NCI-H2107 treated with DMSO at 0.1 percent for 48 hours (cell line): ENCODE measurements around the gene ZNF622.

ENCODE experiments used
- DNase-seq: peaks from one replicate; lab custom pipeline; 2025; ENCODE audit not compliant: unreplicated experiment; lab: John Stamatoyannopoulos, UW

Gene ZNF622

DNA sequence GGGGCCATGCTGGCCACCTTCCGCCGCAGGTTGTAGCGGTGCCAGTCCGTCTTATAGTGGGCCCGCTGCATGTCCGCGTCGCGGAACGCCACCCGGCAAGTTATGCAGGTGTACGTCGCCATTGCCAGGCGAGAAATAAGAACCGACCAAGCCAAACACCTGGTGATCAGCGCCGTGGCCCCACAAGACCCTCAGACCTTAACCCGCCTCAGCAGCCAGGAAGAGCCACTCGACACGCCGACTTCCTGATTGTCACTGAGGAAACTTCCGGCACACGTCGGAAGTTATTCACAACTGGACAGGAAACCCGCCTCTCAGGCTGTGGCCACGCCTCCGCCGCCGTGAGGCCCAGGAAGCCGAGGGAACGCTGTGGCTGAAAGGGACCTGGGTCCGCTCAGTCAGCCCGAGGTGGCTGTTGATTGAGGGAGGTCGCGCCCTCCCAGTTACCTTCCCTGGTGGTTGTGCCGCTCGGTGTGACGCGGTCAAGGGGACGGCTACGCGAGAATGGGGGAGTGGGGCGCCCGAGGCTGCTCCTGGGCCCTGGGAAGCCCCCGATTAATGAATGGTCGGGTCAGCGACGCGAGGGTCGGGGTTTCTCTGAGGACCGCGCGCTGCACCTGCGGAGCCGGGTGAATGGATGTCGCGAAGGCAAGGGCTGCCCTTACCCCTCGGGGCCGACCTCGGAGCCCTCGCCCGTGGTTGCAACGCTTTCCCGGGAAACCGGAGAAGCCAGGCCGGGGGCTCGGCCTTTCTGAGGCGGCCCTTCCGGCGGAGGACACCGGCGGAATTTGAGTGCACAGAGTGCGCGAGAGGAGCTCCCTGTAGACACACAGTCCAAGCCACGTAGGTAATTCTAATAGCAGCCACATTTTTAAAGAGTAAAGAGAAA, at the start of gene ZNF622:
Gene ZNF622 (minus strand): TSS at position 257 of the 889 bp plus-strand sequence. CDS start 135 bp downstream, at position 122.
- peak; percentile 82 for DNase-seq

GRCh38 chr5:16510098-16510497, 44.5 kb upstream of the ZNF622 start:
- no peak for DNase-seq

GRCh38 chr5:16508730-16509531, 43.3 kb upstream of the ZNF622 start:
- DNase-seq = peak; percentile 16

DNA sequence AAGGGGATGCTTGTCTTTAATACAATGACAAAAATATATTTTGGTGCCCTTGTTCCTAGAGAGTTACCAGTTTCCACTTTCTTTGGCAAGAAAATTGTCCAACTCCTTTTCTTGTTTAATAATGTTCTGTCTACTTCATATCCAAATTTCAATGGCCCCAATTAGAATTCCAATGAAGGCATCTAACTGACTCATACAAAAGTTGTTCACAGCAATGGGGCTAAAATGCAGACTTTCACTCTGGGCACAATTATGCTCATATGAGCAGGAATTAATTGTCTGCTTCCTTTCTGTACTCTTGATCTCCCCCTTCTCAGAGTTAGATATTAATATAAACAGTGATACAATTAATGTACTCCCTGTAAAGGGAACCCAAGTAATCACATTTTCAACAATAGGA, 42.1 kb upstream of the ZNF622 start:
- no peak for DNase-seq

DNA sequence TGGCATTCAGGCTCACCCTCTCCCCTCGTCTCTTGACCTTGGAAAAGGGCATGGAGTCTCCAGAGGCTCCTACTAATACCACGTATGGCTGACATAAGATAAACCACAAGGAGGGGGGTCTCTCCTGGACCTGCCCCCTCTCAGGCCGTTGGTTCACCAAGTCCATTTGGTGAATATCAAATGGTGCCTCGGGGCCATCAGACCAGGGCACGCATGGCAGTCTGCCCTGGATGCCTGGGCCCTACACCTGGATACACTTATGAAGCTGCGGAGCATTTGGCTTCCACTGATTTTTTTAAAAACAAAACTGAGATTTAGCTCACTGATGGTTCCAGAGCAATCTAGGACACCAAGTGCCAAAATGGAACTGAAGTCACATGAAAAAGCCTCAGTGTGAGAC, 40.3 kb upstream of the ZNF622 start:
- no peak for DNase-seq

- no peak for DNase-seq
These were observed 39.7 kb upstream of the ZNF622 start for GRCh38 chr5:16505140-16505891.

DNA sequence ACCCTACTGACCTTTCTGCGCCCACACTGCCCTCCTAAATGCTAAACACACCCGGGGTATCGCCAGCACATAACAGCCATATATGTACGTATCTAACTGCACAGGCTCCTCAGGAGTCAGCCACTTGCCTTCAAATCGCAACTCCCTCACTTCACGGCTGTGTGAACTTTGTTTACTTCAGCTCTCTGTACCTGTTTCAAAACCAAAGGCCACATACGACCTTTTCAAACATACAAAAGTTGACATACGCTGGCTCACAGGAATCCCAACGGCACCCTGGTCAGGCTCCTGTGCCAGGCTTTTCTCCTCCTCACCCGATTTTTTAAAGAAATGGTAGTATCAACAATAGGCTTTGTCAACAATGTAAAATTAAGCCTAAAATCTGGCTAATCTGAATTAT, 39.0 kb upstream of the ZNF622 start:
- no peak for DNase-seq

DNA sequence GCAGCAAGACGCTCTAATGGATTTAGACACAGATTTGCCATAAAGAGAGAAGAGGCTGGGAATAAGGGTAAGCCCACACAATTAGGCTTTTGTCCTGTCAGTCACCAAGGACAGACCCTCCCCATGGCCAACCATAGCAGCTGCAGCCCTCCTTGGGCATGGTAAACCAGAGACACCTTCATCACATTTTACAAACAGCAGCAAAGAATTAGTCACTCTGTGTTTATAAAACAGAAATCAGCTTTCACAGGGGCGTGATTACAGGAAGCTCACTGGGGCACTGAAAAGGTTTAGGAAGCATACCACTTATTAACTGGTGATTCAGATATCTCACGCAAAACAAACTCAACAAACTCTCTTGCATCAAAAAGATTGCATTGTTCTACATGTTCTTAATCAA, 37.3 kb upstream of the ZNF622 start:
- no peak for DNase-seq

GRCh38 chr5:16500024-16500423, 34.4 kb upstream of the ZNF622 start:
- no peak for DNase-seq

GRCh38 chr5:16497546-16497945, 31.9 kb upstream of the ZNF622 start:
- DNase-seq = no peak

- no peak for DNase-seq
These were observed 27.7 kb upstream of the ZNF622 start for GRCh38 chr5:16493261-16493660.

DNA sequence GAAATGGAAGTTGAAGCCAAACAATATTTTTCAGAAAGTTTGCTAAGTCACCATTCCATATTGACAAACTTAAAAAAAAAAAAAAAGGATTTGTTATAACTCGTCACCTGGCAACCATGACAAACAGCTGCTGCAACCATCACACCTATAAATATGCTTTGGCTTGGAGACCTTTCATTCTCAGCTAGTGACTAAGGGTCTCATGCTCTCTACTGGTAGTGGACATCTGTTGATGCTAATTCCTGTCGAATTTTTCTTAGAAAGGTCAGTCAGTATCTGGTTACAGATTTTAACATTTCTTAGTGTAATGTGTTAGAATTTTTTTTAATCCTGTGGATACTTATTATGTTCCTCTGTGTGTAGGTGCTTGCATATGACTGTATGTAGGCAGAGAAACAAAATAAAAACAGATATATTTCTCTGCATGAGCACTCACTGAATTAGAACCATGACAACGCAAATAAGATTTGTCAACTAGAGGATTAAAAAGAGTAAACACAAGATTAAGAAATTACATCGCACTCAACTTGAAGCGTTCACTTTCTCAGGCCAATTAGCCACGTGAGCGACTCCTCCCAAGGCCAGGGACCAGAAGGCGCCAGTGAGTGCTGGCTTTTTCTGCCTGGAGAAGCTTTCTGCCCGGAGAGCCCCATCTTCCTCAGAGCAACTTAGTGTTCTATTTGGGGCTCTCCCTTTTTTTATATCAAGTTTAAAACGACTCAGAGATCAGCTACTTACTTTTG, 27.0 kb upstream of the ZNF622 start:
- no peak for DNase-seq

DNA sequence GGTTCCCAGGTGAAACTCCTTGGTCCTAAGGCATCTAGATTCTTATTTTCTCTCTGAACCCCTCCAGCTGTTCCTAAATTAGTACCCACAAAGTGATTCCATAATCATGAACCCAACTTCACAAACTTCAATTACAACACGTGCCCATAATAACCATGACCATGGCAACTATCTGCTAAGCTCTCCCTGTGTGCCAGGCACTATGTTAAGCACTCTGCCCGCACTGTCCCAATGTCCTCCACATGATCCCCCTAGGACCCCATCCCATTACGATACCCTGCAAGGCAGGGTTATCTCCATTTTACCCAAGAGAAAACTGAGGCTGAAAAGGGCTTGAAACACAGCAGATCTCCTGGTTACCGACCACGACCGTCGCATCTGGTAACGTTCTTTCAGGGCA, 25.3 kb upstream of the ZNF622 start:
- no peak for DNase-seq

DNA sequence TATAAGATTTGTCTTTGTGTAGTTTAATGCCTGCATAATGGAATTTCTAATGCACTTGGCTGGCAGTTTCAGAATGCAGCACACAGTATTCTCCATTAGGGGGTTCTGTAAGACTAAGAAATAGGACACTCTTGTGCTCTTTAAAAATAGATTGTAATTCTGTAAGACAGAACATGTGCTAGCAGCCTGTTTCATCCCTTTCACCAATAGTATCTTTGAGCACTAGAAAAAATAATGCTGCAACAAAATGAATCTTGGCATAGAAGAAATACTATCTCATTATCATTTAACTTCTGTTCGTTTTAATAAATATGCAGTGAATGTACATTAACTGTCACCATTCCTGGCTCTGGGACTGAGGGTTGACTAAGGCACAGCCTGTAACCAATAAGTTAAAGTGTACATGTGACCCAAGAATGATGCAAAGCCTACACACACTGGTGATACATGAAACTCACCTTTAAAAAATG, 23.8 kb upstream of the ZNF622 start:
- peak; percentile 46 for DNase-seq

GRCh38 chr5:16487456-16487855, 21.9 kb upstream of the ZNF622 start:
- no peak for DNase-seq

DNA sequence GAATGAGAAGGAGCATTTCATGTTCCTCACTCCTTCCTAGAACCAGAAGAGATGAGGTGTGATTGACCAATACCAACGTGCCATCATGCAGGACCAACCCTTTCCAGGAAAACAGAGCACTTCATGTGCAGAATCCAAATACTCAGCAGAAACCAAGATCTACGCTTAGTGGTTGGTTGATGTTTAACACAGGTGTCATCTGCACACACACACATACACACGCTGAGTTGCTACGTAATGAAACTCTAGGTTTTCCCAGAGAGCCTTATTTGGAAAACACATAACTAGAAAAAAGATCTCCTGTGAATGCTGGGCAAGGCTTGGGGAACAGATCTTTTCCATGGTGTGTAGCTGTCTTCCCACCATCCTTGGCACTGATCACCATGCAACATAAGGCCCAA, 21.1 kb upstream of the ZNF622 start:
- DNase-seq = no peak

DNA sequence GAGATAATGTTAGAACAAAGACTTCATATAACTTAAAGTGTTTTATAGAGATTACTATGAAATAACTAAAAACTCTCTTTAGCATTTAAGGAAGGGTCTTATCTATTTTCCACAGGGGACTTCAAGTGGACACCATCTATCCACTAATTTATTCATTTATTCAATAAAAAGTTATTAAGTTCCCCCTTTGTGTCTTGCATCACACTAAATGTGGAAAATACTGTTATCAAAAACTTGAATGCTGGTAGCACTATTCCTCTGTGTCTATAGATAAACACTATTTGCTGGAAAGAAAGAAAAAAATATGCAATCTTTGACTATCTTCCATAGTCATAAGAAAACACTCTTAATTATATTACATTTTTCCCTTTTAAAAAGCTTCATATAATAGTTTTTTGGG, 20.1 kb upstream of the ZNF622 start:
- no peak for DNase-seq

DNA sequence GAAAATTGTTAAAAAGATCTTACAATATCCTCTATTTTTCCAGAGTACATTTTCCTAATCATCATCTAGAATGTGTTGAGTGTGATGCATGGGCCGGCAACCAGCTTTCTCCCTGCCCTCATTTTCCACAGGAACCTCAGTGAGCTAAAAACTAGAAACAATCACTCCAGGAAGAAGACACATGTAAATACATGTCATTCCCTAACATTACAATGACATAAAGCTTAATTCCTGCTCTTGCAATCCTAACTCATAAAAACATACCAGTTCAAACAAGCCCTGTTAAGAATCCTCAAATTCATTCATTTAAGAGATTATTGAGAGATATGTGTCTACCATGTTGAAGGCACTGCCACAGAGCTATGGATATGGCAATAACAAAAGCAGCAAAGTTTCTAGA, 18.5 kb upstream of the ZNF622 start:
- no peak for DNase-seq

- DNase-seq = no peak
These were observed 17.8 kb upstream of the ZNF622 start for GRCh38 chr5:16483361-16483760.

GRCh38 chr5:16482891-16483290, 17.3 kb upstream of the ZNF622 start:
- no peak for DNase-seq
